ENCODE data around the gene KLHL22.

KLHL22 gene

GRCh38 chr22:20523086-20523983, 27.7 kb upstream of the KLHL22 start:
- in situ Hi-C loops (cut with MboI; ENCODE audit: low sequenced_read_pairs, unreplicated experiment), result no loop called here
- DNase-seq (ENCODE audit: low spot score), result no peak
- no peak for TF ChIP-seq CTCF (IDR thresholded peaks at IDR 0.05; ENCODE audit: borderline replicate concordance, control extremely low read depth, extremely low read depth, insufficient read depth, missing control alignments)

GRCh38 chr22:20522134-20523004, 26.8 kb upstream of the KLHL22 start:
- no peak for TF ChIP-seq CTCF (IDR thresholded peaks at IDR 0.05; ENCODE audit: borderline replicate concordance, control extremely low read depth, extremely low read depth, insufficient read depth, missing control alignments)
- DNase-seq (ENCODE audit: low spot score), result no peak
- in situ Hi-C loops (cut with MboI; ENCODE audit: low sequenced_read_pairs, unreplicated experiment), result no loop called here

GRCh38 chr22:20520093-20520511, 24.5 kb upstream of the KLHL22 start:
- TF ChIP-seq CTCF (IDR thresholded peaks at IDR 0.05; ENCODE audit: borderline replicate concordance, control extremely low read depth, extremely low read depth, insufficient read depth, missing control alignments), result no peak
- in situ Hi-C loops (cut with MboI; ENCODE audit: low sequenced_read_pairs, unreplicated experiment), result no loop called here
- DNase-seq (ENCODE audit: low spot score), result no peak

- DNase-seq (ENCODE audit: low spot score), result no peak
- TF ChIP-seq CTCF (IDR thresholded peaks at IDR 0.05; ENCODE audit: borderline replicate concordance, control extremely low read depth, extremely low read depth, insufficient read depth, missing control alignments), result no peak
- in situ Hi-C loops (cut with MboI; ENCODE audit: low sequenced_read_pairs, unreplicated experiment), result no loop called here
Observed at GRCh38 chr22:20519558-20519957, 24.0 kb upstream of the KLHL22 start.

- in situ Hi-C loops (cut with MboI; ENCODE audit: low sequenced_read_pairs, unreplicated experiment), result no loop called here
- no peak for DNase-seq (ENCODE audit: low spot score)
- TF ChIP-seq CTCF (IDR thresholded peaks at IDR 0.05; ENCODE audit: borderline replicate concordance, control extremely low read depth, extremely low read depth, insufficient read depth, missing control alignments), result no peak
Observed at GRCh38 chr22:20517841-20518592, 22.4 kb upstream of the KLHL22 start.

GRCh38 chr22:20517422-20517821, 21.8 kb upstream of the KLHL22 start:
- no peak for DNase-seq (ENCODE audit: low spot score)
- in situ Hi-C loops (cut with MboI; ENCODE audit: low sequenced_read_pairs, unreplicated experiment), result no loop called here

More at GRCh38 chr22:20517422-20517821, 21.8 kb upstream of the KLHL22 start:
- TF ChIP-seq CTCF (IDR thresholded peaks at IDR 0.05; ENCODE audit: borderline replicate concordance, control extremely low read depth, extremely low read depth, insufficient read depth, missing control alignments), result no peak
